Adipose tissue (tissue), 3 donors: ENCODE results near the gene FBXO10. TPM values are rescaled to one million over a fixed set of nuclear protein-coding genes. Genes with fewer than 3 reads are reported as not detected.
A peak's percentile ranks its signal among the peaks of the same experiment; 100 is the strongest.
"Not testable (repeated sequence)": the region's sequence is repeated elsewhere in the genome, so short reads cannot be mapped to it uniquely, and the experiment has no call there.

Experiments
- H3K27ac ChIP-seq: one replicate; pipeline ENCODE4 v1.5.1; 2013; ENCODE audit warnings: low read depth, low read length
- WGBS, 3 donors: extraction: QIAGEN DNeasy Blood & Tissue Kit; methylation state at CpG; one replicate each; pipeline ENCODE4 v1.1.7; 2013; 5-methylcytosine and 5-hydroxymethylcytosine counted together
- polyA plus RNA-seq, 3 donors: library from polyadenylated mRNA; stranded (reverse); fragments of 200-250 nt; gene quantifications; one replicate each; pipeline ENCODE4 v1.2.3, GENCODE V29; 2013
- donor health status: healthy with polysubstance abuse.
- donor health status: Bipolar disorder and iron deficiency.
- donor health status: healthy.

FBXO10 gene
- polyA plus RNA-seq, 3 donors: 2.9 to 5.0 (median 3.8) TPM

GRCh38 chr9:37467530-37467929, 108.7 kb downstream of the FBXO10 start:
- not testable (repeated sequence) for H3K27ac ChIP-seq
- 93 to 96% (median 95%) methylated on average over 17 of the region's 17 CpGs for WGBS, 3 donors

GRCh38 chr9:37466037-37466709, 110.0 kb downstream of the FBXO10 start:
- WGBS, 3 donors: 0 to 1% (median 0%) methylated on average over 47 of the region's 47 CpGs
- no peak overlapping the region for H3K27ac ChIP-seq

- WGBS, 3 donors: 1% methylated on average over 49 to 52 of the region's 52 CpGs
Measured at GRCh38 chr9:37465249-37466036, 110.7 kb downstream of the FBXO10 start, which contains the start of gene ZBTB5. TSS of gene ZBTB5 (minus strand) at chr9:37465450. CDS start at chr9:37442551, 22,899 bp downstream.

GRCh38 chr9:37464426-37465248, 111.5 kb downstream of the FBXO10 start:
- H3K27ac ChIP-seq: peak overlapping the region; percentile 88
- 0% methylated on average over 46 to 47 of the region's 47 CpGs for WGBS, 3 donors

More at GRCh38 chr9:37465249-37466036, 110.7 kb downstream of the FBXO10 start, which contains the start of gene ZBTB5:
- peak within 1 kb of the TSS; percentile 88 for H3K27ac ChIP-seq

- H3K27ac ChIP-seq: no peak overlapping the region
- WGBS, 3 donors: 26 to 49% (median 49%) methylated on average over 3 of the region's 3 CpGs
Measured at GRCh38 chr9:37464006-37464405, 112.2 kb downstream of the FBXO10 start.

Other genes starting within 250 kb of the FBXO10 start
- 100 to 1,000 TPM in 1 of 3 donors, 10 to 100 TPM in 2; 81.4 to 138 (median 86.8) TPM for gene GRHPR, start 153.7 kb downstream of the FBXO10 start, polyA plus RNA-seq
- gene ZBTB5, start 110.9 kb downstream of the FBXO10 start, polyA plus RNA-seq: 1 to 10 TPM; 3.3 to 3.9 (median 3.8) TPM
- gene POLR1E, start 90.4 kb downstream of the FBXO10 start, polyA plus RNA-seq: 10 to 100 TPM; 27.7 to 30.6 (median 29.2) TPM
- 100 to 1,000 TPM in 2 of 3 donors, 10 to 100 TPM in 1; 62.7 to 175 (median 120) TPM for gene TOMM5, start 16.2 kb upstream of the FBXO10 start, polyA plus RNA-seq
- gene FRMPD1, start 74.6 kb upstream of the FBXO10 start, polyA plus RNA-seq: under 1 TPM; 0.13 to 0.22 (median 0.21) TPM
- 1 to 10 TPM; 3.7 to 5.6 (median 4.5) TPM for gene TRMT10B, start 177.4 kb upstream of the FBXO10 start, polyA plus RNA-seq
- gene EXOSC3, start 208.7 kb upstream of the FBXO10 start, polyA plus RNA-seq: 10 to 100 TPM; 10.1 to 28.5 (median 23.7) TPM
- 10 to 100 TPM in 1 of 3 donors, 1 to 10 TPM in 2; 7.5 to 10.7 (median 9.6) TPM for gene DCAF10, start 224.4 kb upstream of the FBXO10 start, polyA plus RNA-seq